Osteoblast (primary cell): ENCODE results near the gene IFI16. TPM values are rescaled to one million over a fixed set of nuclear protein-coding genes. Genes with fewer than 3 reads are reported as not detected.

Experiments used
- DNase-seq: peaks from one replicate; pipeline ENCODE4 v3.0.0; 2011; ENCODE audit warnings: low spot score, mixed read lengths; ENCODE audit not compliant: insufficient read length; ENCODE audit errors: missing footprints
- H2AFZ ChIP-seq: 2 replicates; pipeline ENCODE4 v1.6.0; 2011; ENCODE audit warnings: mild to moderate bottlenecking, low read length
- H3K27ac ChIP-seq: 2 replicates; pipeline ENCODE4 v1.5.1; 2011; ENCODE audit warnings: mild to moderate bottlenecking, low read depth, low read length, moderate library complexity
- H3K27me3 ChIP-seq: 2 replicates; pipeline ENCODE4 v1.6.0; 2012; ENCODE audit warnings: mild to moderate bottlenecking, control low read depth, inconsistent platforms, low read length, moderate library complexity; ENCODE audit not compliant: insufficient read depth
- H3K36me3 ChIP-seq: 2 replicates; pipeline ENCODE4 v1.5.1; 2011; ENCODE audit warnings: mild to moderate bottlenecking, low read length, control low read depth, moderate library complexity; ENCODE audit not compliant: insufficient read depth
- H3K4me1 ChIP-seq: 2 replicates; pipeline ENCODE4 v1.5.1; 2011; ENCODE audit warnings: mild to moderate bottlenecking, low read length, control low read depth, moderate library complexity; ENCODE audit not compliant: insufficient read depth
- H3K4me2 ChIP-seq: 2 replicates; pipeline ENCODE4 v1.6.0; 2011; ENCODE audit warnings: mild to moderate bottlenecking, low read length; ENCODE audit not compliant: insufficient read depth
- H3K4me3 ChIP-seq: fragments of 200-600 bp; sonication (generic); 3 replicates; pipeline ENCODE4 v1.5.1; 2012; ENCODE audit warnings: mild to moderate bottlenecking, low read length, inconsistent platforms; ENCODE audit not compliant: insufficient read depth
- H3K79me2 ChIP-seq: 2 replicates; pipeline ENCODE4 v1.6.0; 2012; ENCODE audit warnings: mild to moderate bottlenecking, low read length, control low read depth, inconsistent platforms; ENCODE audit not compliant: insufficient read depth
- H3K9me3 ChIP-seq: 2 replicates; pipeline ENCODE4 v1.5.1; 2011; ENCODE audit warnings: low read depth, low read length, control low read depth
- H4K20me1 ChIP-seq: 2 replicates; pipeline ENCODE4 v1.6.0; 2012; ENCODE audit warnings: mild to moderate bottlenecking, low read length, control low read depth; ENCODE audit not compliant: insufficient read depth
- CTCF ChIP-seq: IDR thresholded peaks from 2 replicates; pipeline ENCODE4 v1.5.1; 2011; ENCODE audit warnings: mild to moderate bottlenecking, low read depth, low read length, moderate library complexity; ENCODE audit errors: extremely low read depth
- total RNA-seq: library from RNA; depleted of rRNA; stranded (reverse); fragments of >200 nt; gene quantifications from 2 replicates; pipeline ENCODE4 v1.2.3, GENCODE V29; 2012

The IFI16 gene
- total RNA-seq, 1 donor, result 129 TPM

DNA sequence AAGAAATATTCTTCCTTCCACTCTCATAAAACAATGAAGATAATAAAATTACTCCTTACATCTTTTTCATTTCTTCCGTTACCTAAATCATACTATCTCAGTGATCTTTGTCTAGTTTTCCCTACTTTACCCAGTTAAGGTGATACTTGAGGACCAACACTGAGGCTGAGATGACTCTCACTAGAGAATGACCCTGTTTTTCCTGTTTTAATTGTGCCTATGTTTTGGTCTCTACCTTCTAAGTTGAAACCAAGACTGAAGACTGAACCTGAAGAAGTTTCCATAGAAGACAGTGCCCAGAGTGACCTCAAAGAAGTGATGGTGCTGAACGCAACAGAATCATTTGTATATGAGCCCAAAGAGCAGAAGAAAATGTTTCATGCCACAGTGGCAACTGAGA is 41.7 kb downstream of the IFI16 start:
- no peak overlapping the region for H2AFZ ChIP-seq
- no peaks in the 10 kb centered on the region for H3K9me3 ChIP-seq
- no peak for TF ChIP-seq CTCF
- no peak overlapping the region for H3K27ac ChIP-seq
- H3K36me3 ChIP-seq, result peaks cover 72% of the 10 kb centered on the region
- peak; percentile 25 for DNase-seq
- H3K4me2 ChIP-seq, result no peak overlapping the region
- H3K4me1 ChIP-seq, result peaks cover 8% of the 10 kb centered on the region
- H3K79me2 ChIP-seq, result no peaks in the 10 kb centered on the region
- no peaks in the 10 kb centered on the region for H3K27me3 ChIP-seq
- peaks cover 3% of the 10 kb centered on the region for H4K20me1 ChIP-seq
- H3K4me3 ChIP-seq, result no peak overlapping the region

- H3K4me3 ChIP-seq, result no peak overlapping the region
- H2AFZ ChIP-seq, result no peak overlapping the region
- H3K4me1 ChIP-seq, result peaks cover 8% of the 10 kb centered on the region
- H3K27me3 ChIP-seq, result no peaks in the 10 kb centered on the region
- H3K4me2 ChIP-seq, result no peak overlapping the region
- no peak overlapping the region for H3K27ac ChIP-seq
- DNase-seq, result no peak
- TF ChIP-seq CTCF, result no peak
- peaks cover 61% of the 10 kb centered on the region for H3K36me3 ChIP-seq
- no peaks in the 10 kb centered on the region for H3K9me3 ChIP-seq
- H3K79me2 ChIP-seq, result no peaks in the 10 kb centered on the region
- peaks cover 3% of the 10 kb centered on the region for H4K20me1 ChIP-seq
These were observed 44.7 kb downstream of the IFI16 start for GRCh38 chr1:159054427-159054826.

DNA sequence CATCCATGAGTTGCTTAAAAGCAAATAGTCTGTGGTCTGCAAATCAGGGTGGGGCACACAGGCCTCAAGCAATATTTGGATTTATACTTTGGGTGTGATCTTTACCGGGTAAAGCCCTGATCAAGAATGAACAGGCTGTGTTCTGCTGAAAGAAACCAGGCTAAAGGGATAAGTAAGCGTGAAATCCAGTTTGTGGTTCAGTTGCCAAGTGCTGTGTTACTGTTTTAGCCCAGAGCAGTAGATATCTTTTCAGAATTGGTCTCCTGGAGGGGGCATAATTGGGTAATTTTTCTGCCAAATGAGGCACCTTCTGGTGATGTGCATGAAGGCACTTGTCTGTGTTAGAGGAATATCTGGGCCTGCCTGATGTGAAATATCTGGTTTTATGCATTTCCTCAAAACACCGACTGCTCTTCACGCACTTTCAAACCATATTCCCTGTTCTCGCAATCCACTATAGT is 45.5 kb downstream of the IFI16 start:
- peaks cover 3% of the 10 kb centered on the region for H4K20me1 ChIP-seq
- no peaks in the 10 kb centered on the region for H3K9me3 ChIP-seq
- H3K27ac ChIP-seq, result no peak overlapping the region
- no peak overlapping the region for H3K4me3 ChIP-seq
- no peaks in the 10 kb centered on the region for H3K27me3 ChIP-seq
- H3K79me2 ChIP-seq, result no peaks in the 10 kb centered on the region
- no peak for TF ChIP-seq CTCF
- H3K4me2 ChIP-seq, result no peak overlapping the region
- no peak overlapping the region for H2AFZ ChIP-seq
- H3K36me3 ChIP-seq, result peaks cover 53% of the 10 kb centered on the region
- H3K4me1 ChIP-seq, result peaks cover 8% of the 10 kb centered on the region
- no peak for DNase-seq

GRCh38 chr1:159056069-159056698 is 46.5 kb downstream of the IFI16 start:
- Histone ChIP-seq H3K79me2 (no peaks in the 10 kb centered on the region), H3K36me3 (peaks cover 43% of the 10 kb centered on the region), H3K4me2 (no peak overlapping the region), H3K4me3 (no peak overlapping the region), H2AFZ (no peak overlapping the region), H3K9me3 (no peaks in the 10 kb centered on the region), H3K27me3 (no peaks in the 10 kb centered on the region), H4K20me1 (no peaks in the 10 kb centered on the region), H3K4me1 (peaks cover 8% of the 10 kb centered on the region), H3K27ac (no peak overlapping the region)
- no peak for TF ChIP-seq CTCF
- no peak for DNase-seq
